Measurements from ENCODE around the gene INTS1. TPM values are rescaled to one million over a fixed set of nuclear protein-coding genes. Genes with fewer than 3 reads are reported as not detected.

INTS1 gene
- total and polyA plus RNA-seq, 9 donors, result 1.9 to 80.5 (median 61.5) TPM

GRCh38 chr7:1494866-1495563 lies 9.2 kb downstream of the INTS1 start:
- intact Hi-C loops (cut with DNase I), result no loop called here
- no peaks in the 10 kb centered on the region for H3K9me3 ChIP-seq
- TF ChIP-seq EP300 (IDR thresholded peaks at IDR 0.05) (no peak), POLR2A (IDR thresholded peaks at IDR 0.05) (no peak), CTCF (IDR thresholded peaks at IDR 0.05) (no peak)
- H3K4me3 ChIP-seq, result no peak overlapping the region
- no peak overlapping the region for H3K27ac ChIP-seq
- H3K36me3 ChIP-seq, result no peaks in the 10 kb centered on the region
- no peaks in the 10 kb centered on the region for H3K4me1 ChIP-seq (ENCODE audit: insufficient read depth)
- H3K27me3 ChIP-seq, result no peaks in the 10 kb centered on the region
- 89 to 91% (median 91%) methylated on average over 21 to 27 of the region's 27 CpGs for WGBS, 3 donors
- peak in 1 of 5 donors; percentile 34 for DNase-seq

GRCh38 chr7:1494447-1494846 lies 9.7 kb downstream of the INTS1 start:
- no peaks in the 10 kb centered on the region for H3K9me3 ChIP-seq
- no peaks in the 10 kb centered on the region for H3K4me1 ChIP-seq (ENCODE audit: insufficient read depth)
- no peaks in the 10 kb centered on the region for H3K36me3 ChIP-seq
- intact Hi-C loops (cut with DNase I), result no loop called here
- H3K27ac ChIP-seq, result no peak overlapping the region
- DNase-seq, result no peak
- WGBS, 3 donors, result 82 to 85% (median 83%) methylated on average over 25 of the region's 25 CpGs
- H3K27me3 ChIP-seq, result no peaks in the 10 kb centered on the region
- H3K4me3 ChIP-seq, result no peak overlapping the region
- no peak for TF ChIP-seq POLR2A (IDR thresholded peaks at IDR 0.05)
- TF ChIP-seq EP300 (IDR thresholded peaks at IDR 0.05), result no peak
- TF ChIP-seq CTCF (IDR thresholded peaks at IDR 0.05), result no peak

GRCh38 chr7:1493571-1493970 lies 10.6 kb downstream of the INTS1 start:
- H3K9me3 ChIP-seq, result no peaks in the 10 kb centered on the region
- WGBS, 3 donors, result 91 to 93% (median 92%) methylated on average over 26 of the region's 26 CpGs
- H3K4me1 ChIP-seq (ENCODE audit: insufficient read depth), result no peaks in the 10 kb centered on the region
- no peaks in the 10 kb centered on the region for H3K27me3 ChIP-seq
- intact Hi-C loops (cut with DNase I), result no loop called here
- DNase-seq, result no peak
- no peaks in the 10 kb centered on the region for H3K36me3 ChIP-seq
- H3K27ac ChIP-seq, result no peak overlapping the region
- no peak overlapping the region for H3K4me3 ChIP-seq
- TF ChIP-seq CTCF (IDR thresholded peaks at IDR 0.05), result no peak
- TF ChIP-seq POLR2A (IDR thresholded peaks at IDR 0.05), result no peak
- no peak for TF ChIP-seq EP300 (IDR thresholded peaks at IDR 0.05)

- no peaks in the 10 kb centered on the region for H3K4me1 ChIP-seq (ENCODE audit: insufficient read depth)
- DNase-seq, result no peak
- no peaks in the 10 kb centered on the region for H3K36me3 ChIP-seq
- intact Hi-C loops (cut with DNase I), result no loop called here
- no peak overlapping the region for H3K27ac ChIP-seq
- H3K4me3 ChIP-seq, result no peak overlapping the region
- TF ChIP-seq EP300 (IDR thresholded peaks at IDR 0.05), result no peak
- TF ChIP-seq POLR2A (IDR thresholded peaks at IDR 0.05), result no peak
- no peak for TF ChIP-seq CTCF (IDR thresholded peaks at IDR 0.05)
- no peaks in the 10 kb centered on the region for H3K27me3 ChIP-seq
- WGBS, 3 donors, result 91 to 94% (median 93%) methylated on average over 20 of the region's 20 CpGs
- no peaks in the 10 kb centered on the region for H3K9me3 ChIP-seq
Observed at GRCh38 chr7:1493129-1493528, 11.1 kb downstream of the INTS1 start.
